Panc1 (cell line): ENCODE results near the gene NSMCE1.

ENCODE experiments used
- CTCF ChIP-seq: fragments of 450-650 bp; IDR thresholded peaks from 2 replicates; pipeline ENCODE4 v1.5.1; 2017; ENCODE audit warnings: mild to moderate bottlenecking
- SIN3A ChIP-seq: IDR thresholded peaks from 2 replicates; pipeline ENCODE4 v1.6.1; 2012; ENCODE audit warnings: low read depth, mild to moderate bottlenecking, low read length, moderate library complexity, borderline replicate concordance; ENCODE audit not compliant: insufficient read depth

- TF ChIP-seq CTCF: no peak
- no peak for TF ChIP-seq SIN3A
Observed at GRCh38 chr16:27220991-27221390, 47.6 kb downstream of the NSMCE1 start.
